PC-3 (cell line): ENCODE results near the gene RRAGD. TPM values are rescaled to one million over a fixed set of nuclear protein-coding genes. Genes with fewer than 3 reads are reported as not detected.

Experiments used
- ATAC-seq: fragments of 200-7000 bp; cut with Tn5 transposase; 2 replicates; pipeline ENCODE4 v1.9.1; 2020; ENCODE audit warnings: mild to moderate bottlenecking, moderate library complexity
- BruUV-seq: library from RNA; stranded (reverse); fragments of 400-500 nt; replicated peaks from 2 replicates; lab custom pipeline; 2021; lab: Mats Ljungman, UMichigan
- CTCF ChIA-PET: fragments of 300-600 bp; sonication (Branson Sonifier 250); formaldehyde crosslinking; loops from one replicate; lab custom pipeline; 2022; ENCODE audit warnings: antibody characterized with exemption; lab: Charles Lee
- POLR2A ChIA-PET: fragments of 300-600 bp; sonication (Branson Sonifier 250); formaldehyde crosslinking; loops from one replicate; lab custom pipeline; 2022; ENCODE audit warnings: antibody characterized with exemption; ENCODE audit not compliant: unreplicated experiment; lab: Charles Lee
- DNase-seq: peaks from one replicate; pipeline ENCODE4 v3.0.0-alpha.2; 2015
- H2AFZ ChIP-seq: fragments of 300-600 bp; sonication (generic); 2 replicates; pipeline ENCODE4 v1.6.0; 2016; ENCODE audit warnings: antibody characterized with exemption, low read length
- H3F3A ChIP-seq: fragments of 300-600 bp; sonication (generic); one replicate; pipeline ENCODE4 v1.6.0; 2017; ENCODE audit warnings: antibody characterized with exemption, low read length, control low read depth, mild to moderate bottlenecking; ENCODE audit not compliant: unreplicated experiment
- H3K27ac ChIP-seq: fragments of 300-600 bp; sonication (generic); 2 replicates; pipeline ENCODE4 v1.5.1; 2016; ENCODE audit warnings: mild to moderate bottlenecking, low read length
- H3K27me3 ChIP-seq: fragments of 300-600 bp; sonication (generic); 2 replicates; pipeline ENCODE4 v1.6.1; 2016; ENCODE audit warnings: low read length, mixed read lengths
- H3K36me3 ChIP-seq: fragments of 300-600 bp; sonication (generic); 2 replicates; pipeline ENCODE4 v1.6.1; 2016; ENCODE audit warnings: low read depth, mixed run types, low read length, mixed read lengths
- H3K4me1 ChIP-seq: fragments of 300-600 bp; sonication (generic); 2 replicates; pipeline ENCODE4 v1.5.1; 2016; ENCODE audit warnings: low read length; ENCODE audit not compliant: insufficient read depth
- H3K4me2 ChIP-seq: fragments of 300-600 bp; sonication (generic); 2 replicates; pipeline ENCODE4 v1.6.0; 2016; ENCODE audit warnings: low read length
- H3K4me3 ChIP-seq: fragments of 300-600 bp; sonication (generic); 2 replicates; pipeline ENCODE4 v1.5.1; 2016; ENCODE audit warnings: mild to moderate bottlenecking, low read length, mixed read lengths
- H3K79me2 ChIP-seq: fragments of 300-600 bp; sonication (generic); 2 replicates; pipeline ENCODE4 v1.6.1; 2017; ENCODE audit warnings: low read length, mixed read lengths
- H3K9ac ChIP-seq: fragments of 300-600 bp; sonication (generic); 2 replicates; pipeline ENCODE4 v1.6.0; 2016; ENCODE audit warnings: mild to moderate bottlenecking, low read length
- H3K9me2 ChIP-seq: fragments of 300-600 bp; sonication (generic); replicated peaks from 2 replicates; pipeline ENCODE4 v1.6.1; 2016; ENCODE audit warnings: mixed run types, low read length, mixed read lengths
- H3K9me3 ChIP-seq: fragments of 300-600 bp; sonication (generic); 2 replicates; pipeline ENCODE4 v1.6.1; 2016; ENCODE audit warnings: low read length, mixed read lengths
- H4K20me1 ChIP-seq: fragments of 300-600 bp; sonication (generic); 2 replicates; pipeline ENCODE4 v1.6.1; 2016; ENCODE audit warnings: low read length, mixed read lengths
- CTCF ChIP-seq: fragments of 300-600 bp; sonication (generic); conservative IDR thresholded peaks from 2 replicates; pipeline ENCODE4 v1.5.1; 2017; ENCODE audit warnings: antibody characterized with exemption, low read depth, mild to moderate bottlenecking, low read length
- EZH2 ChIP-seq: fragments of 300-600 bp; sonication (generic); IDR thresholded peaks from one replicate; pipeline ENCODE4 v1.6.1; 2017; ENCODE audit warnings: antibody characterized with exemption, mild to moderate bottlenecking, low read length; ENCODE audit not compliant: unreplicated experiment
- EZH2phosphoT487 ChIP-seq: fragments of 300-600 bp; sonication (generic); IDR thresholded peaks from 2 replicates; pipeline ENCODE4 v1.6.1; 2018; ENCODE audit warnings: mild to moderate bottlenecking, antibody characterized with exemption, low read length, borderline replicate concordance
- intact Hi-C: fragments of 100-400 bp; cut with micrococcal nuclease; formaldehyde crosslinking; loops from 2 replicates; pipeline ENCODE4 v1.9.0; 2023
- total RNA-seq: library from RNA; depleted of rRNA; stranded (reverse); fragments of >200 nt; gene quantifications from 2 replicates; pipeline ENCODE4 v1.2.3, GENCODE V29; 2014

The RRAGD gene
- total RNA-seq, 1 experiment from 2014 or later, result 0.62 TPM

- Histone ChIP-seq H3K9me3 (no peaks in the 10 kb centered on the region), H3K79me2 (no peaks in the 10 kb centered on the region), H4K20me1 (no peaks in the 10 kb centered on the region), H3K9me2 (no peaks in the 10 kb centered on the region), H3K4me3 (no peak overlapping the region), H3K36me3 (no peaks in the 10 kb centered on the region), H3K27ac (no peak overlapping the region), H3F3A (no peaks in the 10 kb centered on the region), H3K4me1 (no peaks in the 10 kb centered on the region), H3K4me2 (no peak overlapping the region), H3K27me3 (no peaks in the 10 kb centered on the region), H3K9ac (no peak overlapping the region), H2AFZ (no peak overlapping the region)
- intact Hi-C loops, result no loop called here
- ChIA-PET CTCF (no interaction called here), POLR2A (no interaction called here)
- ATAC-seq (no peak), DNase-seq (no peak)
- BruUV-seq, result no TSS peak
- no peak for TF ChIP-seq EZH2phosphoT487
- TF ChIP-seq EZH2, result no peak
- no peak for TF ChIP-seq CTCF
These were observed 28.1 kb upstream of the RRAGD start for GRCh38 chr6:89440200-89440599.

GRCh38 chr6:89439014-89439413, 26.9 kb upstream of the RRAGD start:
- no peak for TF ChIP-seq EZH2phosphoT487
- no peak for TF ChIP-seq CTCF
- TF ChIP-seq EZH2, result no peak
- no peaks in the 10 kb centered on the region for H3K9me3 ChIP-seq
- no peak overlapping the region for H3K27ac ChIP-seq
- intact Hi-C loops, result no loop called here
- ATAC-seq (no peak), DNase-seq (no peak)
- ChIA-PET CTCF (no interaction called here), POLR2A (no interaction called here)
- H3K9ac ChIP-seq, result no peak overlapping the region
- H4K20me1 ChIP-seq, result no peaks in the 10 kb centered on the region
- H3F3A ChIP-seq, result no peaks in the 10 kb centered on the region
- no peaks in the 10 kb centered on the region for H3K79me2 ChIP-seq
- BruUV-seq, result no TSS peak
- H3K4me1 ChIP-seq, result no peaks in the 10 kb centered on the region
- H2AFZ ChIP-seq, result no peak overlapping the region
- no peaks in the 10 kb centered on the region for H3K27me3 ChIP-seq
- H3K9me2 ChIP-seq, result no peaks in the 10 kb centered on the region
- H3K4me3 ChIP-seq, result no peak overlapping the region
- H3K36me3 ChIP-seq, result no peaks in the 10 kb centered on the region
- H3K4me2 ChIP-seq, result no peak overlapping the region

- Histone ChIP-seq H3K79me2 (no peaks in the 10 kb centered on the region), H3K27ac (no peak overlapping the region), H2AFZ (no peak overlapping the region), H4K20me1 (no peaks in the 10 kb centered on the region), H3K4me3 (no peak overlapping the region), H3K9ac (no peak overlapping the region), H3F3A (no peaks in the 10 kb centered on the region), H3K9me2 (no peaks in the 10 kb centered on the region), H3K4me1 (no peaks in the 10 kb centered on the region), H3K36me3 (no peaks in the 10 kb centered on the region), H3K4me2 (no peak overlapping the region), H3K9me3 (no peaks in the 10 kb centered on the region), H3K27me3 (no peaks in the 10 kb centered on the region)
- intact Hi-C loops, result no loop called here
- BruUV-seq, result no TSS peak
- TF ChIP-seq EZH2phosphoT487 (no peak), CTCF (no peak), EZH2 (no peak)
- POLR2A ChIA-PET, result no interaction called here
- CTCF ChIA-PET, result no interaction called here
- ATAC-seq, result no peak
- DNase-seq, result no peak
These were observed 26.2 kb upstream of the RRAGD start for GRCh38 chr6:89438248-89438647.
